Loucy (cell line): ENCODE measurements around the gene KIAA1614.

Experiments used
- H2AFZ ChIP-seq: fragments of 200-600 bp; sonication (generic); 2 replicates; pipeline ENCODE4 v1.6.0; 2016; ENCODE audit warnings: antibody characterized with exemption, mild to moderate bottlenecking, low read length, moderate library complexity
- H3F3A ChIP-seq: fragments of 200-600 bp; 2 replicates; pipeline ENCODE4 v1.6.0; 2016; ENCODE audit warnings: antibody characterized with exemption, low read depth, mild to moderate bottlenecking
- H3K27me3 ChIP-seq: fragments of 200-600 bp; sonication (generic); 2 replicates; pipeline ENCODE4 v1.6.1; 2014; ENCODE audit warnings: low read length, mild to moderate bottlenecking; ENCODE audit not compliant: insufficient read depth, poor library complexity, severe bottlenecking
- H3K36me3 ChIP-seq: fragments of 200-600 bp; sonication (generic); 2 replicates; pipeline ENCODE4 v1.6.1; 2016; ENCODE audit warnings: low read length; ENCODE audit not compliant: insufficient read depth
- H3K4me1 ChIP-seq: fragments of 200-600 bp; sonication (generic); 2 replicates; pipeline ENCODE4 v1.5.1; 2014; ENCODE audit warnings: low read length, mild to moderate bottlenecking; ENCODE audit not compliant: insufficient read depth, poor library complexity, severe bottlenecking
- H3K4me2 ChIP-seq: fragments of 200-600 bp; sonication (generic); 2 replicates; pipeline ENCODE4 v1.6.0; 2014; ENCODE audit warnings: antibody characterized with exemption, low read length, low read depth, mild to moderate bottlenecking; ENCODE audit not compliant: poor library complexity, severe bottlenecking
- H3K4me3 ChIP-seq: fragments of 200-600 bp; sonication (generic); 2 replicates; pipeline ENCODE4 v1.5.1; 2014; ENCODE audit warnings: low read length, mild to moderate bottlenecking, mixed read lengths; ENCODE audit not compliant: poor library complexity, severe bottlenecking
- H3K79me2 ChIP-seq: fragments of 200-600 bp; sonication (generic); 2 replicates; pipeline ENCODE4 v1.6.1; 2014; ENCODE audit warnings: low read length; ENCODE audit not compliant: insufficient read depth
- H3K9ac ChIP-seq: fragments of 200-600 bp; sonication (generic); 2 replicates; pipeline ENCODE4 v1.6.0; 2014; ENCODE audit warnings: mild to moderate bottlenecking, low read depth, low read length, moderate library complexity; ENCODE audit not compliant: poor library complexity, severe bottlenecking
- H3K9me2 ChIP-seq: fragments of 200-600 bp; sonication (generic); replicated peaks from 2 replicates; pipeline ENCODE4 v1.6.1; 2016; ENCODE audit warnings: low read depth, low read length, mixed read lengths
- H3K9me3 ChIP-seq: fragments of 200-600 bp; sonication (generic); 2 replicates; pipeline ENCODE4 v1.6.1; 2014; ENCODE audit warnings: mild to moderate bottlenecking, antibody characterized with exemption, low read length, low read depth; ENCODE audit not compliant: insufficient read depth
- H4K20me1 ChIP-seq: fragments of 200-600 bp; sonication (generic); 2 replicates; pipeline ENCODE4 v1.6.0; 2014; ENCODE audit warnings: antibody characterized with exemption, low read length, mild to moderate bottlenecking; ENCODE audit not compliant: insufficient read depth, poor library complexity, severe bottlenecking
- CTCF ChIP-seq: fragments of 200-600 bp; sonication (generic); conservative IDR thresholded peaks from 2 replicates; pipeline ENCODE4 v1.5.1; 2014; ENCODE audit warnings: mild to moderate bottlenecking, antibody characterized with exemption, low read length
- EZH2phosphoT487 ChIP-seq: fragments of 200-600 bp; IDR thresholded peaks from 2 replicates; pipeline ENCODE4 v1.6.1; 2018; ENCODE audit warnings: antibody characterized with exemption, mild to moderate bottlenecking, moderate library complexity, borderline replicate concordance

Gene KIAA1614

GRCh38 chr1:180976191-180976590 is 63.5 kb downstream of the KIAA1614 start:
- H3K79me2 ChIP-seq, result peaks cover 38% of the 10 kb centered on the region
- H3K36me3 ChIP-seq, result peaks cover 82% of the 10 kb centered on the region; the same call in 1 of the 2 replicates
- H3K27me3 ChIP-seq, result no peaks in the 10 kb centered on the region
- H2AFZ ChIP-seq, result no peak overlapping the region
- H3K4me2 ChIP-seq, result no peak overlapping the region
- TF ChIP-seq EZH2phosphoT487 (no peak), CTCF (no peak)
- peaks cover 7% of the 10 kb centered on the region for H3K4me1 ChIP-seq
- H3K9me2 ChIP-seq, result no peaks in the 10 kb centered on the region
- H4K20me1 ChIP-seq, result no peaks in the 10 kb centered on the region
- no peaks in the 10 kb centered on the region for H3K9me3 ChIP-seq
- H3K4me3 ChIP-seq, result no peak overlapping the region
- H3K9ac ChIP-seq, result no peak overlapping the region
- no peaks in the 10 kb centered on the region for H3F3A ChIP-seq

DNA sequence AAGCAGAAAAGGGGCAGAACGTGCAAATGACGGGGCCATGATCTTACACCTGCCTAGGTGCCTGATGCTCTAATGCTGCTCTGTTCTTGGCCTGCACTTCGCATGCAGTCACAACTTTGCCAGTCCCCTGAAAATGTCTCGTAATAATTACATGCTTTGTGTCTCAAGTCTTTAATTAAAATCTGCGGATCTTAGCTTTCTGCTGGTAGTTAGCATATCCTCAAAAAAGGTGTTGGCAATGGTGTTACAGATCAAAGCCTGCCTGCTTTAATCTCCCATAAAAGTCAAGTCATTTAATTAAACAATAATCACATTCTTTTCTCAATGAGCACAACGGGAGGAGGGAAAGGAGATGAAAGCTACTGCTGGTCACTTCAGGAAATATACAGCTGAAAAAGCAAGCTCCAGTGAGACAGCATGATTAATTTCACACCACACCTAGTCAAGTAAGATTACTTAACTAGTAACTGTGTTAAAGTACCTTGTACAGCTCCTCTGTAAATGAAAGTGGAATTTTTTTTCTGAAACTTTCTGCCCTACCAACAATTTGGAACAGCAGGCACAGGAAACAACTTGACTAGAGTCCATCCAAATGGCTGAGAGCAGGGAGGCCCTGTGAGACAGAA is 64.1 kb downstream of the KIAA1614 start:
- no peak overlapping the region for H2AFZ ChIP-seq
- no peak overlapping the region for H3K4me3 ChIP-seq
- H3K27me3 ChIP-seq, result no peaks in the 10 kb centered on the region
- no peak for TF ChIP-seq EZH2phosphoT487
- no peak for TF ChIP-seq CTCF
- H3K4me1 ChIP-seq, result peaks cover 12% of the 10 kb centered on the region
- peaks cover 38% of the 10 kb centered on the region for H3K79me2 ChIP-seq
- no peak overlapping the region for H3K4me2 ChIP-seq
- H4K20me1 ChIP-seq, result no peaks in the 10 kb centered on the region
- H3K9me2 ChIP-seq, result no peaks in the 10 kb centered on the region
- H3F3A ChIP-seq, result no peaks in the 10 kb centered on the region
- peaks cover 75% of the 10 kb centered on the region; the same call in 1 of the 2 replicates for H3K36me3 ChIP-seq
- H3K9ac ChIP-seq, result no peak overlapping the region
- H3K9me3 ChIP-seq, result no peaks in the 10 kb centered on the region

- Histone ChIP-seq H2AFZ (0 out of 2 replicates have a peak overlapping the region, but pooled peaks have one; percentile 4), H3F3A (no peaks in the 10 kb centered on the region), H3K4me2 (peak overlapping the region; percentile 65), H3K9me2 (no peaks in the 10 kb centered on the region), H3K9ac (peak overlapping the region; percentile 68), H3K4me1 (peaks cover 23% of the 10 kb centered on the region), H3K9me3 (no peaks in the 10 kb centered on the region), H3K4me3 (peak overlapping the region; percentile 45), H3K36me3 (peaks cover 60% of the 10 kb centered on the region; the same call in 1 of the 2 replicates), H4K20me1 (no peaks in the 10 kb centered on the region), H3K27me3 (no peaks in the 10 kb centered on the region), H3K79me2 (peaks cover 27% of the 10 kb centered on the region; the same call in 1 of the 2 replicates)
- peak; percentile 47 for TF ChIP-seq CTCF
- no peak for TF ChIP-seq EZH2phosphoT487
Measured at GRCh38 chr1:180981596-180982387, 69.1 kb downstream of the KIAA1614 start.
